H9 (cell line): ENCODE data around the gene UFSP1. TPM values are rescaled to one million over a fixed set of nuclear protein-coding genes. Genes with fewer than 3 reads are reported as not detected.
A peak's percentile ranks its signal among the peaks of the same experiment; 100 is the strongest.

Source experiments
- DNase-seq: peaks from one replicate; pipeline ENCODE4 v3.0.0-alpha.2; 2017
- H2AFZ ChIP-seq: one replicate; pipeline ENCODE4 v1.6.1; 2013; ENCODE audit warnings: mild to moderate bottlenecking, low read length, control low read depth, moderate library complexity
- H2AK5ac ChIP-seq: 2 replicates; pipeline ENCODE4 v1.6.1; 2013; ENCODE audit warnings: low read length, control low read depth, mixed read lengths; ENCODE audit not compliant: insufficient read length
- H2BK120ac ChIP-seq: one replicate; pipeline ENCODE4 v1.6.1; 2013; ENCODE audit warnings: low read depth, mild to moderate bottlenecking, low read length, control low read depth, inconsistent platforms; ENCODE audit not compliant: poor library complexity, severe bottlenecking
- H2BK12ac ChIP-seq: 2 replicates; pipeline ENCODE4 v1.6.1; 2013; ENCODE audit warnings: low read length, control low read depth, mixed read lengths, low read depth; ENCODE audit not compliant: insufficient read length
- H2BK15ac ChIP-seq: 2 replicates; pipeline ENCODE4 v1.6.1; 2013; ENCODE audit warnings: low read depth, low read length, control low read depth
- H2BK20ac ChIP-seq: one replicate; pipeline ENCODE4 v1.6.1; 2013; ENCODE audit warnings: low read depth, mild to moderate bottlenecking, low read length, control low read depth, inconsistent platforms; ENCODE audit not compliant: poor library complexity, severe bottlenecking
- H2BK5ac ChIP-seq: 2 replicates; pipeline ENCODE4 v1.6.1; 2013; ENCODE audit warnings: low read length, control low read depth, mixed read lengths; ENCODE audit not compliant: insufficient read length
- H3K14ac ChIP-seq: 2 replicates; pipeline ENCODE4 v1.6.1; 2013; ENCODE audit warnings: low read length, control low read depth; ENCODE audit not compliant: insufficient read depth
- H3K18ac ChIP-seq: 2 replicates; pipeline ENCODE4 v1.6.1; 2013; ENCODE audit warnings: low read depth, mild to moderate bottlenecking, mixed read lengths, low read length, control low read depth; ENCODE audit not compliant: insufficient read length
- H3K23ac ChIP-seq: 2 replicates; pipeline ENCODE4 v1.6.1; 2013; ENCODE audit warnings: low read length, control low read depth, mixed read lengths, low read depth; ENCODE audit not compliant: insufficient read length
- H3K23me2 ChIP-seq: 2 replicates; pipeline ENCODE4 v1.6.1; 2013; ENCODE audit warnings: low read depth, mild to moderate bottlenecking, mixed read lengths, low read length, control low read depth; ENCODE audit not compliant: insufficient read length, poor library complexity, severe bottlenecking
- H3K27ac ChIP-seq: 2 replicates; pipeline ENCODE4 v1.5.1; 2013; ENCODE audit warnings: low read length, control low read depth, mixed read lengths, low read depth; ENCODE audit not compliant: insufficient read length
- H3K27me3 ChIP-seq: 2 replicates; pipeline ENCODE4 v1.6.1; 2013; ENCODE audit warnings: low read length, control low read depth, inconsistent platforms; ENCODE audit not compliant: insufficient read depth
- H3K4ac ChIP-seq: 2 replicates; pipeline ENCODE4 v1.6.1; 2013; ENCODE audit warnings: low read depth, mild to moderate bottlenecking, control low read depth, inconsistent platforms, low read length, moderate library complexity
- H3K4me1 ChIP-seq: 2 replicates; pipeline ENCODE4 v1.6.1; 2013; ENCODE audit warnings: low read length, control low read depth, inconsistent platforms; ENCODE audit not compliant: insufficient read depth
- H3K4me2 ChIP-seq: 2 replicates; pipeline ENCODE4 v1.6.1; 2013; ENCODE audit warnings: low read length, control low read depth, mixed read lengths; ENCODE audit not compliant: insufficient read length, insufficient read depth
- H3K56ac ChIP-seq: 2 replicates; pipeline ENCODE4 v1.6.1; 2013; ENCODE audit warnings: low read depth, mild to moderate bottlenecking, mixed read lengths, low read length, control low read depth; ENCODE audit not compliant: insufficient read length
- H3K79me1 ChIP-seq: 2 replicates; pipeline ENCODE4 v1.6.1; 2013; ENCODE audit warnings: low read depth, mild to moderate bottlenecking, moderate library complexity, low read length, control low read depth, inconsistent platforms; ENCODE audit not compliant: insufficient read depth, poor library complexity, severe bottlenecking
- H3K79me2 ChIP-seq: 2 replicates; pipeline ENCODE4 v1.6.1; 2013; ENCODE audit warnings: low read length, control low read depth, inconsistent platforms; ENCODE audit not compliant: insufficient read depth
- H3K9ac ChIP-seq: 2 replicates; pipeline ENCODE4 v1.6.1; 2013; ENCODE audit warnings: low read length, control low read depth, mixed read lengths; ENCODE audit not compliant: insufficient read length; ENCODE audit errors: extremely low read depth
- H3K9me3 ChIP-seq: one replicate; pipeline ENCODE4 v1.6.1; 2013; ENCODE audit warnings: low read depth, low read length, inconsistent platforms; ENCODE audit not compliant: control insufficient read depth
- H3T11ph ChIP-seq: one replicate; pipeline ENCODE4 v1.6.1; 2013; ENCODE audit warnings: mild to moderate bottlenecking, low read length, control low read depth, inconsistent platforms
- H4K20me1 ChIP-seq: one replicate; pipeline ENCODE4 v1.6.1; 2013; ENCODE audit not compliant: control insufficient read depth, insufficient read length, insufficient read depth
- H4K5ac ChIP-seq: 2 replicates; pipeline ENCODE4 v1.6.1; 2013; ENCODE audit warnings: low read depth, mild to moderate bottlenecking, mixed read lengths, low read length, control low read depth; ENCODE audit not compliant: insufficient read length
- H4K8ac ChIP-seq: replicated peaks from 2 replicates; pipeline ENCODE4 v1.6.1; 2013; ENCODE audit warnings: low read length, control low read depth, mixed read lengths, low read depth; ENCODE audit not compliant: insufficient read length
- H4K91ac ChIP-seq: 2 replicates; pipeline ENCODE4 v1.6.1; 2013; ENCODE audit warnings: low read depth, mild to moderate bottlenecking, moderate library complexity, mixed read lengths, low read length, control low read depth; ENCODE audit not compliant: insufficient read length
- H3K27ac Mint-ChIP-seq, 3 experiments: 2 replicates in 2 of 3; 3 replicates in 1 of 3; pipeline ENCODE4 v1.8.0; 2020 to 2021; ENCODE audit warnings: mixed read lengths in 3 of 3, mild to moderate bottlenecking in 1 of 3, moderate library complexity in 1 of 3
- H3K27me3 Mint-ChIP-seq: 2 replicates; pipeline ENCODE4 v1.8.0; 2021; ENCODE audit warnings: low read depth, mild to moderate bottlenecking, moderate library complexity, mixed read lengths
- H3K36me3 Mint-ChIP-seq, 3 experiments: 2 replicates in 2 of 3; 3 replicates in 1 of 3; pipeline ENCODE4 v1.8.0; 2020 to 2021; ENCODE audit warnings: low read depth in 3 of 3, mixed read lengths in 3 of 3; ENCODE audit not compliant: insufficient read depth in 1 of 3
- H3K4me1 Mint-ChIP-seq, 2 experiments: 2 replicates each; pipeline ENCODE4 v1.8.0; 2020; ENCODE audit warnings: mixed read lengths in 2 of 2
- H3K4me3 Mint-ChIP-seq, 2 experiments: 2 replicates in 1 of 2; 3 replicates in 1 of 2; pipeline ENCODE4 v1.8.0; 2020 to 2021; ENCODE audit warnings: mild to moderate bottlenecking in 2 of 2, mixed read lengths in 2 of 2, moderate library complexity in 1 of 2
- H3K9me3 Mint-ChIP-seq, 2 experiments: 2 replicates in 1 of 2; 3 replicates in 1 of 2; pipeline ENCODE4 v1.8.0; 2020; ENCODE audit warnings: mild to moderate bottlenecking in 2 of 2, mixed read lengths in 2 of 2, moderate library complexity in 1 of 2
- CTCF ChIP-seq: fragments of 200-600 bp; sonication (generic); conservative IDR thresholded peaks from 3 replicates; pipeline ENCODE4 v1.8.0; 2021; ENCODE audit warnings: antibody characterized with exemption, mild to moderate bottlenecking
- whole genome bisulfite sequencing: extraction: QIAGEN DNeasy Blood & Tissue Kit; methylation state at CpG from one replicate; pipeline ENCODE4 v1.1.7; 2013; ENCODE audit warnings: missing lambda C conversion rate, low lambda C conversion rate, mixed read lengths; ENCODE audit not compliant: insufficient read length; ENCODE audit errors: extremely low coverage; 5-methylcytosine and 5-hydroxymethylcytosine counted together
- total RNA-seq: library from RNA; stranded (reverse); gene quantifications from 2 replicates; pipeline ENCODE4 v1.2.1, GENCODE V29; 2021

UFSP1 gene
- total RNA-seq, 1 experiment from 2014 or later = 4.3 TPM

- no peak for DNase-seq
- H3K18ac ChIP-seq = no peak overlapping the region
- H2BK5ac ChIP-seq = no peak overlapping the region
- no peak overlapping the region for H3K4me2 ChIP-seq
- no peak overlapping the region for H3K23ac ChIP-seq
- no peaks in the 10 kb centered on the region for H3K36me3 Mint-ChIP-seq
- peaks cover 12% of the 10 kb centered on the region for H3K23me2 ChIP-seq
- no peak overlapping the region for H4K91ac ChIP-seq
- WGBS = no CpG with 5 or more reads among the region's 13 CpGs
- no peak overlapping the region for H3K14ac ChIP-seq
- no peak overlapping the region for H2BK20ac ChIP-seq
- H3K27me3 ChIP-seq = peaks cover 7% of the 10 kb centered on the region
- no peak overlapping the region for H2AFZ ChIP-seq
- H4K5ac ChIP-seq = no peak overlapping the region
- H3K4me3 Mint-ChIP-seq = peak overlapping the region in 1 of 2 experiments; percentile 81; a peak in 4 of 5 replicates
- H3T11ph ChIP-seq = no peak overlapping the region
- no peak overlapping the region for H3K56ac ChIP-seq
- no peaks in the 10 kb centered on the region for H3K9me3 ChIP-seq
- no peak overlapping the region for H3K4ac ChIP-seq
- no peak overlapping the region for H2BK15ac ChIP-seq
- peaks cover 14% of the 10 kb centered on the region in 2 experiments for H3K4me1 Mint-ChIP-seq
- no peak overlapping the region for H3K27ac ChIP-seq
- H3K9ac ChIP-seq = no peak overlapping the region
- no peak overlapping the region for H2BK12ac ChIP-seq
- H3K4me1 ChIP-seq = no peaks in the 10 kb centered on the region; the same call in 1 of the 2 replicates
- no peaks in the 10 kb centered on the region for H3K79me2 ChIP-seq
- no peak for TF ChIP-seq CTCF
- H3K27me3 Mint-ChIP-seq = peaks cover 25% of the 10 kb centered on the region
- H3K27ac Mint-ChIP-seq = no peak overlapping the region
- no peaks in the 10 kb centered on the region for H3K79me1 ChIP-seq
- no peaks in the 10 kb centered on the region; a peak in 2 of 5 replicates for H3K9me3 Mint-ChIP-seq
- H4K20me1 ChIP-seq = no peaks in the 10 kb centered on the region
- no peak overlapping the region for H2BK120ac ChIP-seq
- H4K8ac ChIP-seq = no peak overlapping the region
- H2AK5ac ChIP-seq = no peak overlapping the region
Observed at GRCh38 chr7:100897772-100898454, 8.4 kb upstream of the UFSP1 start.
